NCI-H2029 treated with DMSO at 0.1 percent for 48 hours (cell line): ENCODE results near the gene DOCK2.
"Not testable (repeated sequence)": the region's sequence is repeated elsewhere in the genome, so short reads cannot be mapped to it uniquely, and the experiment has no call there.

Experiments
- DNase-seq: peaks from one replicate; lab custom pipeline; 2025; lab: John Stamatoyannopoulos, UW

Gene DOCK2

GRCh38 chr5:169817031-169817430, 180.0 kb downstream of the DOCK2 start:
- DNase-seq: no peak

DNA sequence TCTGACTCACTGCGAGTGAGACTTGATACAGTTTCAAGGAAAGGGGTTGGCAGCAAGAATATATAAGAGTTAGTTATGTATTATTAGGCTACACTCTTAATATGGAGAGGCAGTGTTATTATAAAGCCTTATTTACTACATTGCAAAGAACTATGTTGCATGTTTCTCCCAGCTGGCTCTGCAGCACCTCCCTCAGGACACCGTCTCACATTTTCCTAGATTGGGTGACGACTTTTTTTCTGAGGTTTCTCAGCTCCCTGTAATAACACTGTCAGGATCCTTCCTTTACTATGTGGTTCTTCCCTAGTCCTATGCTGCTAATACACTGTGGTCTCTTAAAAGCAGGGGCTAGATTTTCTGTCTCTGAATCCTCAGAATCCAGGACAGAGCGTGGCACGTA, 189.5 kb downstream of the DOCK2 start:
- no peak for DNase-seq

- DNase-seq: no peak
Measured at GRCh38 chr5:169827769-169828168, 190.7 kb downstream of the DOCK2 start.

GRCh38 chr5:169828385-169828784, 191.3 kb downstream of the DOCK2 start:
- no peak for DNase-seq

- no peak for DNase-seq
Measured at GRCh38 chr5:169831331-169831730, 194.3 kb downstream of the DOCK2 start.

DNA sequence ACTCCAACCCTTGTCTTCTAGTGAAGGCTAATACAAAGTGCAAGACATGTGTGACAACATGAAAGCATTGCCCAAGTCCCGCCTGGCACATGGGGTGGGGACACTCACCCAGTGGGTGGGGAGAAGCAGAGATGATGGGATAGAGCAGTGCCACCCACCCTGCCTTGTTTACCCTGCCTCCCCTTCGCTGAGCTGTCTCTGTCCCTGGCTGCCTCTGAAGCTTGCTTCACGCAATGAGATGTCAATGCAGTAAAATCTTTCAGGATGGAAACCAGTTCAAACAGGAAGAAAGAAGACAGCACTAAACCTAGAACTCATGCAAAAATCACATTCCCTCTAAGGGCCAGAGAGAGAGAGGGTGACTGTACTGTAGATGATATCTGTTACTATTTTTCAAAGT, 195.2 kb downstream of the DOCK2 start:
- no peak for DNase-seq

DNA sequence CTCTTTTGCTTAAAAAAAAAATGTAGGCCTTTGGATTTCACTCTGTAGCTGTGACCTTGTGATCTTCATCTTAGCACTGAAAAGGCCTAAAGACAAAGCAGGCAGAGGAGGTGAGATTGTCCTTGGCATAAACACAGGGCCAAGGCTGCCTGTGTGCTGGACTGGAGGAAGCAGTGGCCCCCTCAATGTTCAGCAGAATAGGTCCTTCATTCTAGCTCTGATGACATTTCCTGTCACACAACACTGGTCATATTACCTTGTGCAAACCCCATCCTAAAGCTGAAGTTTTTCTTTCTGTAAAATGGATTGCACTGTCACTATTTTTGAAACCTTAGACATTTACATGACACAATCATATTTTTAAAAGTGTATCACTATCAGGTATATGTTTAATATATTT, 195.8 kb downstream of the DOCK2 start:
- no peak for DNase-seq

DNA sequence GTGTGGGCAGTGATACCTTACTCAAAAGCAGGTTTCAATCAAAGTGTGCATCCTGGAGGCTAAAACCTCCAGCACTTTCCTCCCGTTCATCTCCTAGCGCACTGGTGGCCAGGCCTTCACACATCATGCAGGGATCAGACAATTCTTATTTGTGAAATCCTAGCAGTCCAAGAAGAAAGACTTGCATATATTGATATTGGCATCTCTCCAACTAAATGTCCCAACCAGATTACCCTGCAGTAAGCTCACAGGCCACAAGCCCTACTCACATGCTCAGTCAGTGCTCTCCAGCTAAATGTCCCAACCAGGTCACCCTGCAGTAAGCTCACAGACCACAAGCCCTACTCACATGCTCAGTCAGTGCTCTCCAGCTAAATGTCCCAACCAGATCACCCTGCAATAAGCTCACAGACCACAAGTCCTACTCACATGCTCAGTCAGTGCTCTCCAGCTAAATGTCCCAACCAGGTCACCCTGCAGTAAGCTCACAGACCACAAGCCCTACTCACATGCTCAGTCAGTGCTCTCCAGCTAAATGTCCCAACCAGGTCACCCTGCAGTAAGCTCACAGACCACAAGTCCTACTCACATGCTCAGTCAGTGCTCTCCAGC, 196.7 kb downstream of the DOCK2 start:
- DNase-seq: not testable (repeated sequence)

- not testable (repeated sequence) for DNase-seq
Measured at GRCh38 chr5:169834540-169834939, 197.5 kb downstream of the DOCK2 start.

- no peak for DNase-seq
Measured at GRCh38 chr5:169836835-169837536, 199.9 kb downstream of the DOCK2 start.

GRCh38 chr5:169837686-169838085, 200.6 kb downstream of the DOCK2 start:
- no peak for DNase-seq

DNA sequence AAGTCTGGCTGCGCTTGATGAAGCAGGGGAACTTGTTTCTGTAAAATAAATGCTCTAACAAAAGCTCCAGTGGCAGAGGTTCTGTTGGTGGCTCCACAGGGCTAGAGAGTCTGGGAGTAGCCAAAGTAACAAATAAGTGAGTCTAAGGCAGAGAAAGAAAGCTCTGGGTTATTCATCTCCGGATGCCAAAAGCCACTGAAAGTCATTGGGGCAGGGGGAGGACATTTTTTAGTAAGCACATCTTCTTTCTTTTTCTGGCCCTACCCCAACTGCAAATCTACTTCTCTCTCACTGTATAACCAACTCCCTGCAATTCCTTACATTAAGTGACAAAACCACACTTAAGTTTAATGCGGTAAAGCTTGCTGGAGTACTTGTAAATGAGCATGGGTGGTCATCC, 201.6 kb downstream of the DOCK2 start:
- DNase-seq: no peak

DNA sequence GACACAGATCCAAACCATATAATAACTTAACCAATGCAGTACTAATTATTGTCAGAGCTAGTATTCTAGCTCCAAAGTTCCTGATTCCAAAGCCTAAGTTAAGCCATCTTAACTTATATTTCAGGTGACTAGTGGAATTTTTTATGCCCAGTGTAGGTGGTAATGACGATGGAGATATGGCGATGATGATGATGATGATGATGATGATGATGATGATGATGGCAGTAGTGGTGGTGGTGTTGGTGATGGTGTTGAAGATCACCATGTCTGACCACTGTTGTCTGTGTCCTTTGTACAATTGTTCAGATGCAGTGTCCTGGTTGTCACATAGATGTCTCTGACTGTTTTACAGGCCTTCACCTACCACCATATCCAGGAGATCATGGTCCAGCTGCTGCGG, 203.3 kb downstream of the DOCK2 start:
- no peak for DNase-seq

DNA sequence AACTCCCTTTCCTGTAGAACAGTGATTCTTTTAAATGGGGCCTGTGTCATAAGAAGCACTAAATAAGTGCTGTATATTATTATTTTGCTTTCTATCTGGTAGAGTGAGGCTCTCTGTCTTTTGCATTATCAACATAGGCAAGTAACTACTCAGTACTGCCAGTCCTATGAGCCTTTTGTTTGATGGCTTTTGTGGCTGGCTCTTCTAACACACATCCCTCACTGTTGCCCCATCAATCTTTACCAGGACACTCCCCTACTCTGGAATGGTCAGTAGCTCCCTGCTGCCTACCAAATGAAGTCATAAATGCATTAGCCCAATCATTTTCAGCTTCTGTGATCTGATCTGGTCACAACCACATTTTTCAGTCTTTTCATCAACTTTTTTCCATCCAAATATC, 205.6 kb downstream of the DOCK2 start:
- DNase-seq: no peak

DNA sequence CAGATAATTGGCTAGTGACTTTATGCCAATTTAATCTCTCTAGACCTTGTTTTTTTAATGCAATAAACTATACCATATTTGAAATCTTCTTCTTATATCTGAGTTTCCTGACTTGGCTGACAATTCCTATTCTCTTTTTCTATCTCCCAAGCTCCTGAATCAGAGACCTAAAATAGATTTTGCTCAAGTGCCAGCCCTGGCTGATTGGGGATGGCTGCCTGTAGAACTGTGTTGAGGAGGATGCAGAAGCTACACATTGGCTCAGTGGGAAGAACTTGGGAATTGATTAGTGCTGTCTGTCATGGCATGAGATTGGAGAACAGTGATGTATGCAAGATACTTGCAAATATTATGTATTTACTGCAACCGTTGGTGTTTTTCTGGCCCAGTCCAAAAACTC, 210.4 kb downstream of the DOCK2 start:
- DNase-seq: no peak

GRCh38 chr5:169848271-169848670, 211.2 kb downstream of the DOCK2 start:
- no peak for DNase-seq

- no peak for DNase-seq
Measured at GRCh38 chr5:169848792-169849191, 211.7 kb downstream of the DOCK2 start.

DNA sequence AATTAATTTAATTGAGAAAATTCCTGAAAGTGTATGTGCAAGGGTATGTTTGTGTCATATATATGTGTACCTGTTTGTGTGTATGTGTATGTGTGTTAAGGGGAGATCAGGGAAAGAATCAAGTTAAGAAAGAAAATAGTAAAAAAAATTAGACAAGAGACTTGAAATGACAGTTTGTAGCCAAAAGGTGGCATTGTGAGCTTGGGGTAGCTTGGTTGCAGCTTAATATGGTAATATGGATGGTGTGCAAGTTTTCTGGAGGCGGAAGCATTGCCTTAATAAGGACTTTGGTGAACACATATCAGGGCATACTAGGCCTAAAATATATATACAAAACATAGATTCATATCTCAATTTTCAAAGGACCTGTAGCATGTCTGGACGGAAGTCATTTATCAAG, 213.3 kb downstream of the DOCK2 start:
- no peak for DNase-seq

DNA sequence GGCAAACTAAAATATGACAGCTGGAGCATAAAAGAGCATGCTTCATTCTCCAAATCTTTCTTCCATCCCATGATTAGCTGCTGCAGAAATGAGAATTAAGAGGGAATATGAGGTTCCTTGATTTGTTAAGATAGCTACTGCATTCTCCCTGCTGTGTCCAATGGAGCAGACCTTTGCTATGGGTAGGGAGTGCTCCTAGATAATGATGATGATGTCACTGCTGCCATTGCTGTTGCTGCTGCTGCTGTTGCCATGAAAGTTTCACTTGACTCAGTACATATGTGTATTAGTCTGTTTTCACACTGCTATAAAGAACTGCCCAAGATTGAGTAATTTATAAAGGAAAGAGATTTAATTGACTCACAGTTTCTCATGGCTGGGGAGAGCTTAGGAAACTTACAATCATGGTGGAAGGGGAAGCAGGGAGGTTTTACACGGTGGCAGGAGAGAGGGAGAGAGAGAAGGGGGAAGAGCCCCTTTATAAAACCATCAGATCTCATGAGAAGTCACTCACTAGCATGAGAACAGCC, 214.3 kb downstream of the DOCK2 start:
- DNase-seq: no peak

GRCh38 chr5:169856571-169856970, 219.5 kb downstream of the DOCK2 start:
- DNase-seq: no peak

- no peak for DNase-seq
Measured at GRCh38 chr5:169860585-169860984, 223.5 kb downstream of the DOCK2 start.

DNA sequence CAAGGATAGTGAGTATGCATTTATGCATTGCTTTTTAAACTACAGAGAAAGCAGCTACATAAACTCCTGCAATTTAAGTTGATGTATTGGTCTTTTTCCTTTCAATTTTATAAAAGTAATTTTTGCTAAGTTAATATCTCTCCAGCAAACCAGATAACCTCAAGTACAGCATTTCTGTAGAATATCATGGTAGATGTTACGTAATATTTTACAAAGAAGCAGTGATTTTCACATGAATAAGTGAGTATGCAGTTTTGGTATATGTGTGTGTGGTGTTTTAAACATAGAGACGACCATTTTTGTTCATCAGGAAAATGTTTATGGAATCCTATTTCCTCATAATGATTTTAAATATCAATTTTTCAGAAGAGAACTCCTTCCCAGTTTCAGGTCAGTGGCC, 224.4 kb downstream of the DOCK2 start:
- DNase-seq: no peak

- no peak for DNase-seq
Measured at GRCh38 chr5:169861934-169862333, 224.9 kb downstream of the DOCK2 start.

- DNase-seq: no peak
Measured at GRCh38 chr5:169862391-169862811, 225.3 kb downstream of the DOCK2 start.
